HCT116 (cell line): Measurements from ENCODE around the gene PRR5L. TPM values are rescaled to one million over a fixed set of nuclear protein-coding genes. Genes with fewer than 3 reads are reported as not detected.

ENCODE experiments used
- ATAC-seq: fragments of 200-7000 bp; cut with Tn5 transposase; 2 replicates; pipeline ENCODE4 v1.9.1; 2020; ENCODE audit warnings: mild to moderate bottlenecking, moderate library complexity
- BruUV-seq: library from RNA; stranded (reverse); fragments of 400-500 nt; replicated peaks from 2 replicates; lab custom pipeline; 2021; lab: Mats Ljungman, UMichigan
- CTCF ChIA-PET: fragments of 300-600 bp; sonication (Branson Sonifier 250); formaldehyde crosslinking; loops from one replicate; lab custom pipeline; 2021; ENCODE audit warnings: antibody characterized with exemption; lab: Charles Lee
- POLR2A ChIA-PET: fragments of 300-600, 350-600 bp; sonication (Branson Sonifier 250); formaldehyde crosslinking; loops from one replicate; lab custom pipeline; 2021; ENCODE audit warnings: antibody characterized with exemption; lab: Charles Lee
- RAD21 ChIA-PET, 2 experiments: fragments of 300-600 bp; sonication (Branson Sonifier 250); formaldehyde crosslinking; loops; one replicate each; lab custom pipeline; 2023; ENCODE audit warnings: low total read pairs in 2 of 2; ENCODE audit not compliant: uncharacterized antibody in 2 of 2, unreplicated experiment in 2 of 2, low non-redundant PET in 1 of 2; lab: Charles Lee
- DNase-seq: peaks from one replicate; pipeline ENCODE4 v3.0.0-alpha.2; 2010; ENCODE audit warnings: low read depth, low spot score
- H2AFZ ChIP-seq: fragments of 200-600 bp; shearing (Covaris generic), sonication (generic); 2 replicates; pipeline ENCODE4 v1.6.1; 2017; ENCODE audit warnings: low read depth, mixed run types, mixed read lengths, antibody characterized with exemption, low read length; ENCODE audit not compliant: poor library complexity, severe bottlenecking
- H3K27ac ChIP-seq: 2 replicates; pipeline ENCODE4 v1.5.1; 2012; ENCODE audit warnings: low read depth, low read length
- H3K27me3 ChIP-seq: fragments of 200-600 bp; sonication (generic); 2 replicates; pipeline ENCODE4 v1.6.1; 2016; ENCODE audit warnings: mixed run types, low read length, mixed read lengths; ENCODE audit not compliant: insufficient read depth
- H3K36me3 ChIP-seq, 2 experiments: fragments of 200-500 bp in 1 of 2; fragments of 200-600 bp in 1 of 2; sonication (Bioruptor generic) in 1 of 2; sonication (generic) in 1 of 2; 2 replicates each; pipeline versions ENCODE4 v1.5.1 to v1.6.1; 2014 to 2016; ENCODE audit warnings: low read length in 2 of 2, inconsistent platforms in 1 of 2, mixed read lengths in 1 of 2, mixed run types in 1 of 2; ENCODE audit not compliant: insufficient read depth in 2 of 2, control insufficient read depth in 1 of 2
- H3K4me1 ChIP-seq, 2 experiments: fragments of 200-600 bp in 1 of 2; sonication (generic) in 1 of 2; 2 replicates each; pipeline versions ENCODE4 v1.5.1 to v1.6.1; 2012 to 2017; ENCODE audit warnings: low read length in 2 of 2, inconsistent platforms in 1 of 2, mild to moderate bottlenecking in 1 of 2, mixed read lengths in 1 of 2, mixed run types in 1 of 2, moderate library complexity in 1 of 2; ENCODE audit not compliant: insufficient read depth in 2 of 2, control insufficient read depth in 1 of 2
- H3K4me2 ChIP-seq: fragments of 200-600 bp; sonication (generic); 2 replicates; pipeline ENCODE4 v1.6.1; 2017; ENCODE audit warnings: mixed run types, low read length, mixed read lengths
- H3K4me3 ChIP-seq, 2 experiments: fragments of 200-600 bp in 1 of 2; sonication (generic) in 1 of 2; replicated peaks in 1 of 2; 2 replicates each; pipeline ENCODE4 v1.5.1; 2011 to 2016; ENCODE audit warnings: low read length in 2 of 2, control low read depth in 1 of 2, low read depth in 1 of 2, mild to moderate bottlenecking in 1 of 2, mixed read lengths in 1 of 2, mixed run types in 1 of 2
- H3K79me2 ChIP-seq: fragments of 200-600 bp; sonication (generic); 2 replicates; pipeline ENCODE4 v1.6.1; 2017; ENCODE audit warnings: mild to moderate bottlenecking, mixed run types, low read length, moderate library complexity, mixed read lengths; ENCODE audit not compliant: insufficient read depth
- H3K9ac ChIP-seq: fragments of 200-600 bp; sonication (generic); 2 replicates; pipeline ENCODE4 v1.6.1; 2016; ENCODE audit warnings: low read length, mixed read lengths
- H3K9me2 ChIP-seq: fragments of 200-600 bp; sonication (generic), shearing (Covaris generic); 2 replicates; pipeline ENCODE4 v1.6.1; 2017; ENCODE audit warnings: mixed run types, mild to moderate bottlenecking, moderate library complexity; ENCODE audit not compliant: insufficient read depth
- H3K9me3 ChIP-seq, 2 experiments: fragments of 200-500 bp in 1 of 2; fragments of 200-600 bp in 1 of 2; sonication (Bioruptor generic) in 1 of 2; sonication (generic) in 1 of 2; 2 replicates each; pipeline ENCODE4 v1.6.1; 2014 to 2017; ENCODE audit warnings: low read length in 2 of 2, mixed read lengths in 2 of 2, inconsistent platforms in 1 of 2, low read depth in 1 of 2, mild to moderate bottlenecking in 1 of 2, mixed run types in 1 of 2, moderate library complexity in 1 of 2; ENCODE audit not compliant: control insufficient read depth in 1 of 2, insufficient read depth in 1 of 2
- H4K20me1 ChIP-seq: fragments of 200-600 bp; sonication (generic), shearing (Covaris generic); 2 replicates; pipeline ENCODE4 v1.6.1; 2017; ENCODE audit warnings: mixed run types, mild to moderate bottlenecking, moderate library complexity; ENCODE audit not compliant: insufficient read depth
- EGR1 ChIP-seq: IDR thresholded peaks from 2 replicates; pipeline ENCODE4 v1.6.1; 2012; ENCODE audit warnings: low read depth
- EZH2 ChIP-seq: fragments of 200-600 bp; sonication (generic); IDR thresholded peaks from 2 replicates; pipeline ENCODE4 v1.6.1; 2017; ENCODE audit warnings: antibody characterized with exemption, mixed run types
- FOSL1 ChIP-seq: IDR thresholded peaks from 2 replicates; pipeline ENCODE4 v1.6.1; 2012; ENCODE audit warnings: low read depth
- JUND ChIP-seq: IDR thresholded peaks from 2 replicates; pipeline ENCODE4 v1.6.1; 2012
- YY1 ChIP-seq: IDR thresholded peaks from 2 replicates; pipeline ENCODE4 v1.6.1; 2011; ENCODE audit warnings: low read length, low read depth, moderate library complexity, mild to moderate bottlenecking; ENCODE audit not compliant: insufficient replicate concordance; ENCODE audit errors: extremely low read depth
- intact Hi-C: fragments of 100-400 bp; cut with micrococcal nuclease; formaldehyde crosslinking; loops from 2 replicates; pipeline ENCODE4 v1.10.0; 2022
- total RNA-seq: library from RNA; stranded (reverse); gene quantifications from one replicate; pipeline ENCODE4 v1.2.1, GENCODE V29; 2021; ENCODE audit not compliant: unreplicated experiment
- TF ChIP-seq, protein P1 (sequence below): IDR thresholded peaks from 2 replicates; pipeline ENCODE4 v1.6.1; 2012; ENCODE audit warnings: low read depth
- TF ChIP-seq, protein P2 (sequence below): IDR thresholded peaks from 2 replicates; pipeline ENCODE4 v1.6.1; 2012

PRR5L gene
- total RNA-seq, 1 experiment from 2014 or later = 0.47 TPM

DNA sequence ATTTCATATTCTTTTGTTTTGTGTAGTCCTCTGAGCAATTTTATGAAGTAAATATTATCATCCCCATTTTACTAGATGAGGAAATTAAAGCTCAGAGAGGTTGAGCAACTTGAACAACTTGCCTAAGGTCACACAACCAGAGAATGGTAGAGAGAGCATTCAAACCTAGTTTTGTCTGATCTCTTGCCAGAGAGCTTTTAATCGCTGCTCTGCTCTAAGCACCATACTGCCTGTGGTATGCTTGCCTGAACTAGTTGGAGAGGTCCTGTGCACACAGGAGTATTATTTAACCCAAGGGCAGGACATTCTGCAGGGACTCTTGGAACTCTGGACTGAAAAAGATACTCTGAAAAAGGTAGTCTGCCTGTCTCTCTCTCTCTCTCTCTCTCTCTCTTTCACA lies 175.5 kb downstream of the PRR5L start:
- intact Hi-C loops = loop anchor here (10.0 kb wide), 1 partner anchor 977 kb away; no protein-coding TSS in a partner anchor

More for the DNA sequence above, 175.5 kb downstream of the PRR5L start:
- Histone ChIP-seq H3K4me1 (no peaks in the 10 kb centered on the region; a peak in 1 of 4 replicates), H3K9ac (no peak overlapping the region), H3K27me3 (peaks cover 16% of the 10 kb centered on the region; the same call in 1 of the 2 replicates), H3K79me2 (no peaks in the 10 kb centered on the region), H4K20me1 (no peaks in the 10 kb centered on the region), H3K4me2 (no peak overlapping the region), H2AFZ (no peak overlapping the region), H3K4me3 (no peak overlapping the region), H3K9me2 (no peaks in the 10 kb centered on the region), H3K36me3 (no peaks in the 10 kb centered on the region), H3K9me3 (no peaks in the 10 kb centered on the region), H3K27ac (no peak overlapping the region)
- ChIA-PET CTCF (no interaction called here), POLR2A (no interaction called here), RAD21 (no interaction called here)
- no peak for DNase-seq
- no TSS peak for BruUV-seq
- TF ChIP-seq EGR1 (no peak), EZH2 (no peak), JUND (no peak), FOSL1 (no peak), YY1 (no peak)
- TF ChIP-seq, protein P1, sequence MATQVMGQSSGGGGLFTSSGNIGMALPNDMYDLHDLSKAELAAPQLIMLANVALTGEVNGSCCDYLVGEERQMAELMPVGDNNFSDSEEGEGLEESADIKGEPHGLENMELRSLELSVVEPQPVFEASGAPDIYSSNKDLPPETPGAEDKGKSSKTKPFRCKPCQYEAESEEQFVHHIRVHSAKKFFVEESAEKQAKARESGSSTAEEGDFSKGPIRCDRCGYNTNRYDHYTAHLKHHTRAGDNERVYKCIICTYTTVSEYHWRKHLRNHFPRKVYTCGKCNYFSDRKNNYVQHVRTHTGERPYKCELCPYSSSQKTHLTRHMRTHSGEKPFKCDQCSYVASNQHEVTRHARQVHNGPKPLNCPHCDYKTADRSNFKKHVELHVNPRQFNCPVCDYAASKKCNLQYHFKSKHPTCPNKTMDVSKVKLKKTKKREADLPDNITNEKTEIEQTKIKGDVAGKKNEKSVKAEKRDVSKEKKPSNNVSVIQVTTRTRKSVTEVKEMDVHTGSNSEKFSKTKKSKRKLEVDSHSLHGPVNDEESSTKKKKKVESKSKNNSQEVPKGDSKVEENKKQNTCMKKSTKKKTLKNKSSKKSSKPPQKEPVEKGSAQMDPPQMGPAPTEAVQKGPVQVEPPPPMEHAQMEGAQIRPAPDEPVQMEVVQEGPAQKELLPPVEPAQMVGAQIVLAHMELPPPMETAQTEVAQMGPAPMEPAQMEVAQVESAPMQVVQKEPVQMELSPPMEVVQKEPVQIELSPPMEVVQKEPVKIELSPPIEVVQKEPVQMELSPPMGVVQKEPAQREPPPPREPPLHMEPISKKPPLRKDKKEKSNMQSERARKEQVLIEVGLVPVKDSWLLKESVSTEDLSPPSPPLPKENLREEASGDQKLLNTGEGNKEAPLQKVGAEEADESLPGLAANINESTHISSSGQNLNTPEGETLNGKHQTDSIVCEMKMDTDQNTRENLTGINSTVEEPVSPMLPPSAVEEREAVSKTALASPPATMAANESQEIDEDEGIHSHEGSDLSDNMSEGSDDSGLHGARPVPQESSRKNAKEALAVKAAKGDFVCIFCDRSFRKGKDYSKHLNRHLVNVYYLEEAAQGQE = no peak
- TF ChIP-seq, protein P2, sequence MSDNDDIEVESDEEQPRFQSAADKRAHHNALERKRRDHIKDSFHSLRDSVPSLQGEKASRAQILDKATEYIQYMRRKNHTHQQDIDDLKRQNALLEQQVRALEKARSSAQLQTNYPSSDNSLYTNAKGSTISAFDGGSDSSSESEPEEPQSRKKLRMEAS = no peak
- ATAC-seq = no peak
